RKO (cell line): ENCODE data around the gene AP3S2.
"Not testable (repeated sequence)": the region's sequence is repeated elsewhere in the genome, so short reads cannot be mapped to it uniquely, and the experiment has no call there.

Source experiments
- DNase-seq: peaks from one replicate; pipeline ENCODE4 v3.0.0-alpha.2; 2016; ENCODE audit warnings: low spot score

The AP3S2 gene

GRCh38 chr15:89903015-89903857 is 9.4 kb upstream of the AP3S2 start:
- DNase-seq, result no peak

DNA sequence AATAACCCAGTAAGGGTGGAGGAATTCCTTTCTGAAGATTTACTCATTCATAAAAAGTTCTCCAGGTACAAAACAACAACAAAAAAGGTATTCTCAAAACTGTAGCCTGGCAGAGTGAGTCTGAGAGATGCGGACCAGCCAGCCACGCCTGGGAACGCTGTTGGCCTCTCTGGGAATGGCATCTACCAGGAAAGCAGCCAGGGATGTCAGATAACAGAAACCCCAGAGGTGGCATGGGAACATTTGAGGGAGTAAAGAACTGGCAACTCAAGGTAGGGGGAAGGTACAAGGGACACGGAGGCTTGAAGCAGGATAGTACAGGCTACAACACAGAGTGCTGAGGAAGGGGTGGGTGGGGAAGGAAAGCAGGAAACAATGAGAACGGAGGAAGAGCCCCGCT is 7.1 kb upstream of the AP3S2 start:
- DNase-seq, result no peak

DNA sequence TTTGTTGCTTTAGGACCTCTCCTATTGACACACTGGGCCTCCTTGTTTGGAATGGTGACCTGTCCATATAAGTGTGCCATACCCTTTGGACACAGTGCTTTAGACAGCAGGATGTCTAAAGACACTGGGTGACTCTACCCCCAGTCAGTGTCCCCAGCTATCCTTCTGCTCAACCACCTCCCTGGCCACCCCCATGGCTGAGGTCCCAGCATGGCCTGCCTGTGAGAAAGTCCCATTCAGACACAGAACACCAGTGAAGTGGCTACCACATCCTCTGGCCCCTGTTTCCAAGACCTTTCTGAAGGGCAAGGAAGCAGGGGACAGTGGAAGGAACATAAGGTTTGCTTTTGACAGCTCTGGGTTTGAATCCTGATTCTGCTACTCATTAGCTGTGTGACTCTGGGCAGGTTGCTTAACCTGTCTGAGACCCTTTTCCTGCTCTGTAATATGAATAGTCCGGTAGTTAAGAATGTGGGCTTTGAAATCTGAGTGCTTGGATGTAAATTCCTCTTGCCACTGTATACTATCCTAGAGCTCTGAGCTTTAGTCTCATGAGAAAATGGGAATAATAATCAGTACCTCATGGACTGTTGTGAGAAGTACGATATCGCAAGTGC is 6.3 kb upstream of the AP3S2 start:
- no peak for DNase-seq

DNA sequence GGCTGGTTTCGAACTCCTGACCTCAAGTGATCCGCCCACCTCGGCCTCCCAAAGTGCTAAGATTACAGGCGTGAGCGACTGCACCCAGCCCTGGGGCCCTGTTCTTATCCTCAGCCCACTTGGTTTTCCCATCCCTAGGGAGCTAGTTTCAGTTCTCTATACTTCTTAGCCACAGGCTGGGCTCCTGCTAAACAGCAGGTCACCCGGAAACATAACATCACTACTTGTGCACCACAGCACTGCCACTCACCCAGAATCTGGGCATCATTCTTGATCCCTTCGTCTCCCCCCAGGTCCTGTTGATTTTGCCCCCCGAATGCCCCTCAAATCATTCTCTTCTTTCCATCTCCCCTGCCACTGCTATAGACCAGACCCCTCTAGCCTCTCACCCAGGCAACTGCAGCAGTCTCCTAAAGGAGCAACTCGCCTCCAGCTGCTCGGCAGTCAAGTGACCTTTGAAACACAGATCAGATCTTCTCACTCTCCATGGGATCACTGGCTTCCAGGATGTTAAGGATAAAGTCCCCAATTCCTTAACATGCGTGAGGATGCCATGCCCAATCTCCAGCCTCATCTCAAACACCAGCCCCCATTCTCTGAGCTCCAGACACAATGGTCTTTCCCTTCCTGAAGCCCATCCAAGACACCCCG is 5.6 kb upstream of the AP3S2 start:
- no peak for DNase-seq

- peak; percentile 85 for DNase-seq
Observed at GRCh38 chr15:89898614-89899294, 5.0 kb upstream of the AP3S2 start.

- no peak for DNase-seq
Observed at GRCh38 chr15:89898146-89898545, 4.4 kb upstream of the AP3S2 start.

DNA sequence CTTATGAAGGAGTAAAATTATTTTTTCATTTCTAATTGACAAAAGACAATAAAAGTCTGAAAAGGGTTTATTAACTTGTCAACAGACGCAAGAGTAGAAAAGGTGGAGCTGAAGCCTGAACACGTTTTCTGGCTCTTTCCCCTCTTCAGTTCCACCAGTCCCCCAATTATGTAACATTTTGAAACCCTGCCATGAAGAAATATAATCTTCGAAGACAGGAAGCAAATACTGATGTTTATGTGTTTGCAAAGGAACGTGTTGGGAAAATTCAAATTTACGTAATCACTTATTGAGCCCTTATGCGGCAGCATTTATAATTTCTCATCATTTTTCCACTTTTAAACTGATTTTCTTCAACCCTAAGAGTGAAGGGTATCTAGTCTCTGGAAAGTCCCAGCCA is 767 bp downstream of the AP3S2 start:
- peak; percentile 60 for DNase-seq

DNA sequence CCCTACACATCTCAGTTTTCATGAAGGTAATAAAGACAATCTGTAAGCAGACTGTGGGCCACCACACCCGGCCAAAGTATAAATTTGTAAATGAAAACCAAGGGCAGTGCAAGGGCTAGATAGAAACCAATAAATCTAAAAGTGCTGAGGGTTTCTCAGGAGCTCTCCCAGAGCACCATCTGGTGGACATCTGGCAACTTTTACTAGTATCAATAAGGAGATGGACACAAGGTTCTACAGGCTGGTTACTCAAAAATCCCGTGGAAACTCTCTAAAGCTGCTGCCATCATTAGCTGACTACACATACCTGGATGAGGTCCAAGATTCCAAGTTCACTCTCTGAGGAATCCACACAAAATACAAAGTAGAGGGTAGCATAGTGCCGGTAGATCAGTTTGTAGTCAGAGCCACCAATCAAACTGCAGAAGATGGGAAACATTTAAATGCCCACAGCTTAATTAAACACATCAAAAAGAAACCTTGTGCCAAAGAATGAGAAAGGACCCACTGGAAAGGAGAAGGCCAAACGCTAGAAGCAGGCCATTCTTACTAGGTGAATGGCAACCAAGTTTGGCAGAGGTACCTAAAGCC is 5.5 kb downstream of the AP3S2 start:
- peak; percentile 77 for DNase-seq

DNA sequence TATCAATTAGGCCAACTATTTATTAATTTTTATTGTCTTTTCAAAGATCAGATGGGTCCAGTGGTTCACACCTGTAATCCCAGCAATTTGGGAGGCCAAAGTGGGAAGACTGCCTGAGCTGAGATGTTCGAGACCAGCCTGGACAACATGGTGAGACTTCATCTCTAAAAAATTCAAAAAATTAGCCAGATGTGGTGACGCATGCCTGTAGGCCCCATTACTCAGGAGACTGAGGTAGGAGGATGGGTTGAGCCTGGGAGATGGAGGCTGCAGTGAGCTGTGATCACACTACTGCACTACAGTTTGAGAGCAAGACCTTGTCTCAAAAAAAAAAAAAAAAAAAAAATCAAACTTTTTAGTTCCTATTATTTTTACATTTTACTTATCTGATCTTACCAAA is 8.2 kb downstream of the AP3S2 start:
- no peak for DNase-seq

- DNase-seq, result not testable (repeated sequence)
Observed at GRCh38 chr15:89885179-89885578, 8.6 kb downstream of the AP3S2 start.

- DNase-seq, result no peak
Observed at GRCh38 chr15:89883518-89883917, 10.3 kb downstream of the AP3S2 start.

- DNase-seq, result no peak
Observed at GRCh38 chr15:89880727-89881126, 13.1 kb downstream of the AP3S2 start.

- DNase-seq, result no peak
Observed at GRCh38 chr15:89878323-89878722, 15.5 kb downstream of the AP3S2 start.

- DNase-seq, result no peak
Observed at GRCh38 chr15:89877083-89877425, 16.7 kb downstream of the AP3S2 start.

GRCh38 chr15:89876396-89877082 is 17.3 kb downstream of the AP3S2 start:
- no peak for DNase-seq

- DNase-seq, result no peak
Observed at GRCh38 chr15:89875741-89876140, 18.1 kb downstream of the AP3S2 start.

- DNase-seq, result peak; percentile 85
Observed at GRCh38 chr15:89874926-89875564, 18.7 kb downstream of the AP3S2 start.

DNA sequence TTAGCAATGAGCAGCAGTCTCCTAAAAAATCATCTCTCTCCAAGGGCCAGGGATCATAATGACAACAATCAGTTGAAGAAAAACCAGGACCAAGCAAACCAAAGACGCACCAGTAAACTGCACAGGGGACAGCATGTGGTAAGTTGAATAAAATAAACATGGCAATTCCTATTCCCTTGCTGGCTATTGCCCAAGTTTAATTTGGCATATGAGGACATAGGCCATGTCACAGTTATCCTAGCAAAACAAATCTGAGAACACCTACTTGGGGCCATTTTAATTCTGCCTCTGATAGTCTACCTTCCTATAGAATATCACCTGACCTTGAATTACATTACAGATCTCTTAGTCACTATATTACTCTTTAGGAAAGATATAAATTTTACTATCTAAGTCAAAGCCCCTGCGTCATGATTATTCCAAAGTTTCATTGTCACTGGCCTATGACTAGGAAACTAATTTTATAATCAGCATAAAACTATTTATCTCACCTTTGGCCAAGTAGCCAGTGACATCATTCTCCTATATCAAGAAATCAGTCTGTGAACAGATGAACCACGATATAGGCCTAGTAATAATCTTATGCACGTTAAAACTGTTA is 23.0 kb downstream of the AP3S2 start:
- no peak for DNase-seq

DNA sequence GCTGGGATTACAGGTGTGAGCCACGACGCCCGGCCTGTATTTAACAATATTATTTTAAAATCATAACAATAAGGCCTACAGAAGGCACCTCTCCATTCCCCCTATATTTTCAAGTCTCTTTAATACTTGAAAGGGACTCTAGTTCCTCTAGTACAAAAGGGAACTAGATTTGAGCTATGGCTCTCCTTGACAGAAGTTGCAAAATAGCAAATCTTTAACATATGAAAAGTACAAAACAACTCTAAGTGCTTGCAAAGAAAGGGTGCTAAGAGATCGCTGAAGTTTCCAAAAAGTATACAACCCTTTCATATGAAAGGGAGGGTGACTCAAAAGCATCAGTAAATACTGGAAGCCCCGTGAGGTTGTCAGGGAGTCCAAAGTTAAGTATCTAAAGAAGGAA is 23.8 kb downstream of the AP3S2 start:
- no peak for DNase-seq

GRCh38 chr15:89869490-89869889 is 24.3 kb downstream of the AP3S2 start:
- not testable (repeated sequence) for DNase-seq
